SK-N-SH treated with all-trans-retinoic acid at 6 μM for 48 hours (cell line): Measurements from ENCODE around the gene DOCK2.

Source experiments
- ATAC-seq: fragments of 200-7000 bp; cut with Tn5 transposase; 3 replicates; pipeline ENCODE4 v1.9.1; 2020; ENCODE audit warnings: mild to moderate bottlenecking, moderate library complexity
- BACH2 ChIP-seq: fragments of 250-450 bp; sonication (Bioruptor Pico); IDR thresholded peaks from 2 replicates; pipeline ENCODE4 v1.9.0; 2021; ENCODE audit warnings: mild to moderate bottlenecking, borderline replicate concordance
- CREB5 ChIP-seq: fragments of 250-450 bp; sonication (Bioruptor Pico); IDR thresholded peaks from 2 replicates; pipeline ENCODE4 v1.5.1; 2020; ENCODE audit warnings: low read depth, mild to moderate bottlenecking, moderate library complexity
- CSDC2 ChIP-seq: fragments of 250-450 bp; sonication (Bioruptor Pico); IDR thresholded peaks from 2 replicates; pipeline ENCODE4 v1.5.0; 2020; ENCODE audit warnings: mild to moderate bottlenecking, moderate library complexity
- CSRNP3 ChIP-seq: fragments of 250-450 bp; sonication (Bioruptor Pico); IDR thresholded peaks from 2 replicates; pipeline ENCODE4 v1.5.1; 2021; ENCODE audit warnings: mild to moderate bottlenecking, moderate library complexity
- ESRRG ChIP-seq: fragments of 250-450 bp; sonication (Bioruptor Pico); IDR thresholded peaks from 2 replicates; pipeline ENCODE4 v1.6.1; 2021; ENCODE audit warnings: mild to moderate bottlenecking
- GLIS3 ChIP-seq: fragments of 250-450 bp; sonication (Bioruptor Pico); IDR thresholded peaks from 2 replicates; pipeline ENCODE4 v1.5.0; 2020; ENCODE audit warnings: mild to moderate bottlenecking, moderate library complexity
- ISL1 ChIP-seq: fragments of 250-450 bp; sonication (Bioruptor Pico); IDR thresholded peaks from 2 replicates; pipeline ENCODE4 v2.1.2; 2022; ENCODE audit warnings: mild to moderate bottlenecking, moderate library complexity
- OSR1 ChIP-seq: fragments of 250-450 bp; sonication (Bioruptor Pico); IDR thresholded peaks from 2 replicates; pipeline ENCODE4 v1.8.0; 2022; ENCODE audit warnings: moderate library complexity, mild to moderate bottlenecking, inconsistent platforms
- POU6F1 ChIP-seq: fragments of 250-450 bp; sonication (Bioruptor Pico); IDR thresholded peaks from 2 replicates; pipeline ENCODE4 v1.8.0; 2021; ENCODE audit warnings: low read depth, mild to moderate bottlenecking, moderate library complexity, borderline replicate concordance
- PPARA ChIP-seq: fragments of 250-450 bp; sonication (Bioruptor Pico); IDR thresholded peaks from 2 replicates; pipeline ENCODE4 v1.5.0; 2020; ENCODE audit warnings: mild to moderate bottlenecking, borderline replicate concordance
- RARB ChIP-seq: fragments of 250-450 bp; sonication (Bioruptor Pico); IDR thresholded peaks from 2 replicates; pipeline ENCODE4 v1.8.0; 2021; ENCODE audit warnings: mild to moderate bottlenecking, moderate library complexity
- SNAI2 ChIP-seq: fragments of 250-450 bp; sonication (Bioruptor Pico); IDR thresholded peaks from 2 replicates; pipeline ENCODE4 v1.5.0; 2020; ENCODE audit warnings: mild to moderate bottlenecking, moderate library complexity
- TCF4 ChIP-seq: fragments of 250-450 bp; sonication (Bioruptor Pico); IDR thresholded peaks from 2 replicates; pipeline ENCODE4 v1.8.0; 2021; ENCODE audit warnings: mild to moderate bottlenecking, moderate library complexity, borderline replicate concordance
- TOX ChIP-seq: fragments of 250-450 bp; sonication (Bioruptor Pico); IDR thresholded peaks from 2 replicates; pipeline ENCODE4 v1.8.0; 2021; ENCODE audit warnings: mild to moderate bottlenecking, moderate library complexity, borderline replicate concordance
- TSHZ2 ChIP-seq: fragments of 250-450 bp; sonication (Bioruptor Pico); IDR thresholded peaks from 2 replicates; pipeline ENCODE4 v1.5.0; 2020; ENCODE audit warnings: mild to moderate bottlenecking, moderate library complexity
- ZC3H10 ChIP-seq: fragments of 250-450 bp; sonication (Bioruptor Pico); IDR thresholded peaks from 2 replicates; pipeline ENCODE4 v1.5.1; 2021; ENCODE audit warnings: mild to moderate bottlenecking, moderate library complexity
- ZFP3 ChIP-seq: fragments of 250-450 bp; sonication (Bioruptor Pico); IDR thresholded peaks from 2 replicates; pipeline ENCODE4 v1.5.0; 2020; ENCODE audit warnings: mild to moderate bottlenecking, moderate library complexity
- ZFP30 ChIP-seq: fragments of 450-650 bp; formaldehyde crosslinking; IDR thresholded peaks from 2 replicates; pipeline ENCODE4 v1.5.0; 2022; ENCODE audit warnings: mild to moderate bottlenecking, moderate library complexity
- ZNF565 ChIP-seq: fragments of 450-650 bp; formaldehyde crosslinking; conservative IDR thresholded peaks from 2 replicates; pipeline ENCODE4 v1.5.0; 2020; ENCODE audit warnings: low read depth, mild to moderate bottlenecking, moderate library complexity
- ZNF8 ChIP-seq: fragments of 450-650 bp; formaldehyde crosslinking; IDR thresholded peaks from 2 replicates; pipeline ENCODE4 v1.5.0; 2020; ENCODE audit warnings: mild to moderate bottlenecking, moderate library complexity
- TF ChIP-seq, protein P1 (sequence below): fragments of 250-450 bp; sonication (Bioruptor Pico); IDR thresholded peaks from 2 replicates; pipeline ENCODE4 v1.8.0; 2020; ENCODE audit warnings: mild to moderate bottlenecking, moderate library complexity, borderline replicate concordance

The DOCK2 gene

GRCh38 chr5:169999621-170000020 lies 362.5 kb downstream of the DOCK2 start:
- ATAC-seq, result no peak
- TF ChIP-seq CSRNP3 (CRISPR knock-in tag), result no peak
- TF ChIP-seq PPARA (CRISPR knock-in tag), result no peak
- TF ChIP-seq ESRRG (CRISPR knock-in tag), result no peak
- TF ChIP-seq ZC3H10 (CRISPR knock-in tag), result no peak
- no peak for TF ChIP-seq CREB5 (CRISPR knock-in tag)
- no peak for TF ChIP-seq ZFP30 (CRISPR knock-in tag)
- no peak for TF ChIP-seq SNAI2
- TF ChIP-seq GLIS3 (CRISPR knock-in tag), result no peak
- no peak for TF ChIP-seq ZNF8 (CRISPR knock-in tag)

DNA sequence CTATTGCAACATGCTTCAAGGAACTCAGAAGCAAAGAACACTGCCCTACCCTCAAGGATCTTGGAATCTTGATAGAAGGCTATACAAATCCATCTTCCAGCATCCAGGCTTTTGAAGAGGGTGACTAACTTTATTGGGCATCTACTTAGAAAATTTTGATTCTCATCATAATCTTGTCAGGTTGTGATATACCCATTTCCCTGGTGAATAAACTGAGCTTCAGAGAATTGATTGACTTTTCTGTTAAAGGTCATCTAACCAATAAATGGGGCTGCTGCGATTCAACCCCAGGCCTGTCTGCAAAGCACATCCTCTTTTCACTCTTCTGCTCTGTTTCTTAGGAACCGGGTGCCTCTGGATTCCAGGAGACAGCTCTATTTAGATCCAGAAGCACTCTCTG lies 363.1 kb downstream of the DOCK2 start:
- no peak for ATAC-seq
- TF ChIP-seq CSDC2 (CRISPR knock-in tag) (no peak), ZFP3 (no peak), TSHZ2 (CRISPR knock-in tag) (no peak), ISL1 (CRISPR knock-in tag) (no peak), TOX (no peak), POU6F1 (CRISPR knock-in tag) (no peak), ZC3H10 (CRISPR knock-in tag) (no peak), TCF4 (no peak), PPARA (CRISPR knock-in tag) (no peak), ZNF8 (CRISPR knock-in tag) (no peak), OSR1 (no peak), RARB (no peak), ZNF565 (CRISPR knock-in tag) (no peak)
- TF ChIP-seq, protein P1, sequence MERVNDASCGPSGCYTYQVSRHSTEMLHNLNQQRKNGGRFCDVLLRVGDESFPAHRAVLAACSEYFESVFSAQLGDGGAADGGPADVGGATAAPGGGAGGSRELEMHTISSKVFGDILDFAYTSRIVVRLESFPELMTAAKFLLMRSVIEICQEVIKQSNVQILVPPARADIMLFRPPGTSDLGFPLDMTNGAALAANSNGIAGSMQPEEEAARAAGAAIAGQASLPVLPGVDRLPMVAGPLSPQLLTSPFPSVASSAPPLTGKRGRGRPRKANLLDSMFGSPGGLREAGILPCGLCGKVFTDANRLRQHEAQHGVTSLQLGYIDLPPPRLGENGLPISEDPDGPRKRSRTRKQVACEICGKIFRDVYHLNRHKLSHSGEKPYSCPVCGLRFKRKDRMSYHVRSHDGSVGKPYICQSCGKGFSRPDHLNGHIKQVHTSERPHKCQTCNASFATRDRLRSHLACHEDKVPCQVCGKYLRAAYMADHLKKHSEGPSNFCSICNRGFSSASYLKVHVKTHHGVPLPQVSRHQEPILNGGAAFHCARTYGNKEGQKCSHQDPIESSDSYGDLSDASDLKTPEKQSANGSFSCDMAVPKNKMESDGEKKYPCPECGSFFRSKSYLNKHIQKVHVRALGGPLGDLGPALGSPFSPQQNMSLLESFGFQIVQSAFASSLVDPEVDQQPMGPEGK (CRISPR knock-in tag), result no peak
- TF ChIP-seq, all 23 proteins: peak for 0

DNA sequence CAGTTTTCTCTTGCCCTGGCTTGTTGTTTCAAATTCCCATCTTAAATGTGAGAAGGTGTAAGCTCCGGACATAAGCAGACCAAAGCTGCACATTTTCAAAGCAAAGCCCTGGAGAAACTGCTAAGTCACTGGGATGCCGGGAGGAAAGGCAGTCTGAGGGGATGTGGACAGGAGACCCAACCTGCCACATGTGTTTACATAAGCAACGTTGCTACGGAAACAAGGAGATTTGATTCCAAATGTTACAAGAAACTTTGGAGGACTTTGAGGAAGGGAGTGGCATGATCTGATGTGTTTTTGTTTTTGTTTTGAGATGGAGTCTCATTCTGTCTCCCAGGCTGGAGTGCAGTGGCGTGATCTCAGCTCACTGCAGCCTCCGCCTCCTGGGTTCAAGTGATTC lies 368.9 kb downstream of the DOCK2 start:
- no peak for ATAC-seq
- TF ChIP-seq ZC3H10 (CRISPR knock-in tag) (no peak), BACH2 (CRISPR knock-in tag) (no peak)

DNA sequence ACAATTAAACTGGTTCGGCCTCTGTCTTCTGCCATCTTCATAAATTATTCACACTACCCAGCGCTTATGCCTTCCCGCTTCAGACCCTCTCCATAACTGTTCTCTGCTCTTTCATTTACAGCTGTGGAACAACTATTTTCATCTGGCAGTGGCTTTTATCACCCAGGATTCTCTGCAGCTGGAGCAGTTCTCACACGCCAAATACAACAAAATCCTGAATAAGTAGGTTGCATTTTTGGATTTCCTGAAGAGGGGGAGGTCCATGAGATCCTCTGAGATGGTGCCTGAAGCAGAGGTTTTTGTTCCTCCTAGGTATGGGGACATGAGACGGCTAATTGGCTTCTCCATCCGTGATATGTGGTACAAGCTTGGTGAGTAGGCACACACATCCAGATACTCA lies 371.3 kb downstream of the DOCK2 start:
- ATAC-seq, result no peak
- no peak for TF ChIP-seq ESRRG (CRISPR knock-in tag)
- TF ChIP-seq TOX, result no peak
- no peak for TF ChIP-seq GLIS3 (CRISPR knock-in tag)
- TF ChIP-seq PPARA (CRISPR knock-in tag), result no peak
- no peak for TF ChIP-seq TCF4
- TF ChIP-seq CREB5 (CRISPR knock-in tag), result no peak
- TF ChIP-seq OSR1, result no peak
- TF ChIP-seq ZNF8 (CRISPR knock-in tag), result no peak
- TF ChIP-seq CSRNP3 (CRISPR knock-in tag), result no peak
- TF ChIP-seq SNAI2, result no peak
- TF ChIP-seq BACH2 (CRISPR knock-in tag), result no peak
- TF ChIP-seq, protein P1 (CRISPR knock-in tag), result no peak
